GM21381 (cell line): ENCODE results near the gene UCHL5.

ENCODE experiments used
- ATAC-seq: cut with Tn5 transposase; IDR thresholded peaks from one replicate; pipeline ENCODE4 v1.9.1; 2021; ENCODE audit warnings: mild to moderate bottlenecking, moderate library complexity; ENCODE audit not compliant: unreplicated experiment

Gene UCHL5, protein sequence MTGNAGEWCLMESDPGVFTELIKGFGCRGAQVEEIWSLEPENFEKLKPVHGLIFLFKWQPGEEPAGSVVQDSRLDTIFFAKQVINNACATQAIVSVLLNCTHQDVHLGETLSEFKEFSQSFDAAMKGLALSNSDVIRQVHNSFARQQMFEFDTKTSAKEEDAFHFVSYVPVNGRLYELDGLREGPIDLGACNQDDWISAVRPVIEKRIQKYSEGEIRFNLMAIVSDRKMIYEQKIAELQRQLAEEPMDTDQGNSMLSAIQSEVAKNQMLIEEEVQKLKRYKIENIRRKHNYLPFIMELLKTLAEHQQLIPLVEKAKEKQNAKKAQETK

DNA sequence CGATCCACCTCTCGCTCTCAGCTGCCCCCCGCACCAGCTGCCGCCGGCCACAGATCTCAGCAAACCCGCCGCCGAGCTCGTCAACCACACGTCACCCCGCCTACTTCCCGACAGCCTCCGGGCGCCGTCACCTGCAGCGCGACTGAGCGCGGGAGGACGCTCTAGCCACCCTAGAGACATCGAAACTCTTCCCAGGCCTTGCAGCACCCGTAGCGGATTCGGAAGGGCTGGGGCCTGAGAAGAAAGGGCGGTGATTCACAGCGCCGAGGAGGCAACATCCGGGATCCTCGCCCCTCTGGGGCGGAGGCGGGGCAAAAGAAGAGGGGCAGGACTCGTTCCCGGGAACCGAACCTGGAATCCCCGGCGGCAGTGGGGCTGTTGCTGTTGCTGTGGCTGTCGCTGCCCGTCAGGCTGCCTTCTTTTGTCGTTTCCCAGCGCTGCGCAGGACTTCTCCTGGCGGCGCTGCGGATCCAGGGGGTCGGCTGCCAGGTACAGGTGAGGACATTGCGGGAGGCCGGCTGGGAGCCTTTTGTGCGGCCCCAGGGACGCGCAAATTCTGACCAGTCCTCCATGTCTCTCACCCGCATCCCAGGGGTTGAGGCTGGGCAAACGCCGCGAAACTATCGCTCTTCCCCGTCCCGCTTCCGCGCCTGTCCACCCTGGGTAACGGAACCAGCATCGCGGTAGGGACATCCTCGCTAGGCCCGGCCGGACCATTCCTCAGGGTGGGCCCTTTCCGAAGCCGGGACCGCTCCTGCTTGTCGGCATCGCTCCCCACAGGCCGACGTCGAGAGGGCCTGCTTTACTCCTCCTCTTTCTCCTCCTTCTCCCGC lies at the start of gene UCHL5, which contains the start of gene RO60:
UCHL5 (minus strand) TSS at position 79 of the 833 bp plus-strand sequence. CDS start 100 bp downstream, outside the sequence.
RO60 (plus strand) TSS at position 331 of the 833 bp plus-strand sequence. CDS start 9,443 bp downstream, outside the sequence.
- ATAC-seq = peak; percentile 93

DNA sequence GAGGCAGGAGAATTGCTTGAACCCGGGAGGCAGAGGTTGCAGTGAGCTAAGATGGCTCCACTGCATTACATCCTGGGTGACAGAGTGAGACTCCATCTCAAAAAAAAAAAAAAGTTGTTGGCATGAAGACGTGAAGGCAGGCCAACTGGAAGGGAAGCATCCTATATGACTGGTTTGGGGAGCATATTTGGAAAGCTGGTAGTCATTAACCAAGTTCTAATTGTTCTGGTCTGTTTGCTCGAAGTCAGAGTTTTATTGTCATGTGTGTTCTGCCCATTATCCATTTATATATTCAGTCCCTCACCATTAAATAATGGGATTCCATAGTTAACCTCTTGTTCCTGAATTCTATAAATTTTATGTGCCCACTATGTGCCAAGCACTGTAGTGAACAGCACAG lies 49.3 kb upstream of the UCHL5 start:
- ATAC-seq = no peak

DNA sequence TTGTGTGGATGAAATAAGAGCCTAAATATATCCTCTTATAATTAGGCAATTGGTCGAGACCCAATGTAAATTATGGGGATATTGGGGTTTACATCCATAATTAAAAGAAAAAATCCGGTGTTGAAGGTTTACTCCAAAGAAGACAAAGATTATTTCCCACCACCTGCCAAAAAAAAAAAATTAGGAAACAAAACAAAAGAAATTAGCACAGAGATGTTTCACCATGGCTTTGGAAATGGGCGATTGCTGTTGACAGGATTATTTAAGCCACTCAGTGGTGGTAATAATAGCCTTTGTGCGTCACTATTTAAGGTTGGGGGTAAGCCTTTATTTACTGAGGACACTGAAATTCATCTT lies 46.6 kb upstream of the UCHL5 start:
- ATAC-seq = no peak

GRCh38 chr1:193104907-193105820 lies 46.0 kb upstream of the UCHL5 start, which contains the start of gene GLRX2:
Gene GLRX2 (minus strand): TSS chr1:193105414. CDS start chr1:193105382, 32 bp downstream.
- ATAC-seq = peak; percentile 89

DNA sequence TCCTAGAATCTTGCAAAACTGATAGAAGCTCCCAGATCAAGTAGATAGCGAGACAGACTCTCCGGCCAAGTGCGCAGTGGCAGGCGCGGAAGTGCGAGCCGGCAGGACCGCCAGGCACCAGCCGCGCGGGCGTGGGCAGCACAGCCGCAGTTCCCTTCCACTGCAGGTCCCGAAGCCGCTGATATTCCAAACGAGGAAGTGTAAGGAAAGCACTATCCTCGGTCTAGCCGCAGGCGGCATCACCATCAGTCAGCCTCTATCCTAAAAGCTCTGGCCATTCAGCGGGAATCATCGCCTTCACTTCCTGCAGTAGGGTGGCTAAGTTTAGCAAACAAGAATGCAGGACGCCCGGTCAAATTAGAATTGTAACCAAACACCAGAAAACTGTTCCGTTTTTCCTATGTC lies 45.3 kb upstream of the UCHL5 start:
- ATAC-seq = peak; percentile 34

DNA sequence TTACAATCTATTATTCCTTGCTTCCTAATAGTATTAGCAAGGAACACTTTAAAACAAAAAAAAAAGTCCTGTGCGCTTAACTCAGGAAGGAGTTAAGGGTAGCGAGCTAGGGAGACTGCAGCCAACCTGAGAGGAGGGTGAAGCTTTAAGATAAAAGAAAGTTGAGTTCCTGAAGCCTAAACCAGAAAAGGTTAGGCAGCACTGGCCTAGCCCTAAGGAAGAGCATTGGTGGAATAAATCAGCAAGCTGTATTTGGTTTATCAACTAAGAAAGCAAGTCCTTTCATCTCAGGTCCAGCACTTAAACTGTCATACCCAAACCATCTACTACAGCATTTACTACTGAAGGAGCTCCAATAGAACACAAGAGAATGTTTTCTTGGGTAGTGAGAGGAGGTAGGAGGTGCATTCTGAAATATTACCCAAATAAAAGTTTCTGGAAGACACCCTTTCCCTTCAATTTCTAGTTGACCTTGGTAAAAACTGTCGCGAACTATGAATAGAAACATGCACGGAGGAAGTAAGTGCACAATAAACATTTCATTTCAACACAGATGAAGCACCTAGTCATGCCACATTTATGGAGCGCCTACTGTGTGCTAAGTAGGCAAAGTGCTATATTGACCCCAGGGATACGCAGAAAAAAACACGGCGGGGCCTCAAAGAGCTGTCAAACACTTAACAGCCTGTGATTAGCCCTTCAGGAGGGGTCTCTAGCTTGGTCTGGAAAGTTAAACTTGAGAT lies 44.8 kb upstream of the UCHL5 start:
- no peak for ATAC-seq

- no peak for ATAC-seq
These were observed 43.5 kb upstream of the UCHL5 start for GRCh38 chr1:193102662-193103061.

DNA sequence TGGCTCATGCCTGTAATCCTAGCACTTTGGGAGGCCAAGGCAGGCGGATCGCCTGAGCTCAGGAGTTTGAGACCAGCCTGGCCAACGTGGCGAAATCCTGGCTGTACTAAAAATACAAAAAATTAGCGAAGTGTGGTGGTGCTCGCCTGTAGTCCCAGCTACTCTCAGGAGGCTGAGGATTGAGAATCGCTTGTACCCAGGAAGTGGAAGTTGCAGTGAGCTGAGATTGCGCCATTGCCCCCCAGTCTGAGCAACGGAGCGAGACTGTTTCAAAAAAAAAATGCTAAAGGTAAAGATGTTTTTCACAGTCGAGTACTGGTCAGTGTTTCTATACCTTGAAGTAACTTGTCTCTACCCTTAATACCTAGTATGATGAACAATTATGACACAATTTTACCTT lies 35.0 kb upstream of the UCHL5 start:
- no peak for ATAC-seq

GRCh38 chr1:193090865-193091264 lies 31.7 kb upstream of the UCHL5 start:
- ATAC-seq = no peak

DNA sequence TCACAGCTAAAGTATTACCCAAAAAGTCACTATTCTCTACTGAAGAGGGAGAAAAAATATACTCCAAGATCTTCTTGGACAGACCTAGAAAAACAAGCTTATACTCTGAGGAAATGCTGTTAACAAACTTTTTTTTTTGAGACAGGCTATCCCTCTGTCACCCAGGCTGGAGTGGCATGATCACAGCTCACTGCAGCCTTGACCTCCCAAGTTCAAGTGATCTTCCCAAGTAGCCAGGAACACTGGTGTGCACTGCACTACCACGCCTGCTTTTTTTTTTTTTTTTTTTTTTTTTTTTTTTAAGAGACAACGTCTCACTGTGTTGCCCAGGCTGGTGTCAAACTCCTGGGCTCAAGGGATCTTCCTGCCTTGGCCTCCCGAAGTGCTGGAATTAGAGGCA lies 28.7 kb upstream of the UCHL5 start:
- no peak for ATAC-seq

DNA sequence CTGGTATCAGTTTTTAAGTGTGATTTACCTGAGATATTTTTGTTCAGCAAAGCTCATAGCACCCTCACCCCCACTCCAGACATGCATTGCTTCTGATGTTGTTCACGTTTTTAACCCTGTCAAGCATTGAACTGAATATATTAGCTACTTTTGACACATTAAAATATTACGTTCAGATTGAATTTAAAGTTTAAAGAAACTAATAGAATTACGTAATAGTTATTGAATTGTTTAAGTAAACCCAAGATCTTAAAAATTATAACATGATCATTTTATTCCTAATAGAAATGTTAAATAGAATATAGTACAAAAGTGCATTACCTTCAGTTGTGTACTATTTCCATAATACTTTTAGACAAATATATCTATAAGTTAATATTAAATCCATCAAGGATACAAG lies 27.2 kb upstream of the UCHL5 start:
- ATAC-seq = no peak

DNA sequence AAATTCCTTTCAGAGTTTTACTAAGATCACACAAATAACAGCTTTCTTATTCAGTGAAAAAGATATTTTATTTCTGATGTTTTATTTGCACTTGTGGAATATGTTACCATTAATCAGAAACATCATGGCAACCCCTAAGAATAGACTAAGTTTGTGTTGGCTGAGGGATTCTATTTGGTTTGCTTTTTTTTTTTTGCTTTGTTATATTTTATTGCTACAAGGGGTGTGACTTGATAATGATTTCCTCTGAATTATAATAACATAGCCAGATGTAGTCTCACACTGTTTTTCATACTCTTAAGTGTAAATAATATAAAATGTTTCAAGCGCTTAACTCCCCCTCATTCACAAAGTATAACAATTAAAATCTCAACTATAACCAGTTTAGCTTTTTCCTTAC lies 26.1 kb upstream of the UCHL5 start:
- no peak for ATAC-seq

GRCh38 chr1:193083365-193084088 lies 24.4 kb upstream of the UCHL5 start:
- peak; percentile 97 for ATAC-seq

DNA sequence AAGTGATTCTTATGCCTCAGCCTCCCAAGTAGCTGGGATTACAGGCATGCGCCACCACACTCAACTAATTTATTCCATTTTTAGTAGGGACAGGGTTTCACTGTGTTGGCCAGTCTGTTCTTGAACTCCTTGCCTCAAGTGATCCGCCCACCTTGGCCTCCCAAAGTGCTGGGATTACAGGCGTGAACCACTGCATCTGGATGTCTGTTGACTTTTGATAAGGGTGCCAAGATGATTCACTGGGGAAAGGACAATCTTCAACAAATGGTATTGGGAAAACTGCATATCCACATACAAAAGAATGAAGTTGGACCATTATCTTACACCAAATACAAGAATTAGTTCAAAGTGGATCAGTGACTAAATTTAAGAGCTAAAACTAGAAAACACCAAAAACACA lies 20.0 kb upstream of the UCHL5 start:
- no peak for ATAC-seq

DNA sequence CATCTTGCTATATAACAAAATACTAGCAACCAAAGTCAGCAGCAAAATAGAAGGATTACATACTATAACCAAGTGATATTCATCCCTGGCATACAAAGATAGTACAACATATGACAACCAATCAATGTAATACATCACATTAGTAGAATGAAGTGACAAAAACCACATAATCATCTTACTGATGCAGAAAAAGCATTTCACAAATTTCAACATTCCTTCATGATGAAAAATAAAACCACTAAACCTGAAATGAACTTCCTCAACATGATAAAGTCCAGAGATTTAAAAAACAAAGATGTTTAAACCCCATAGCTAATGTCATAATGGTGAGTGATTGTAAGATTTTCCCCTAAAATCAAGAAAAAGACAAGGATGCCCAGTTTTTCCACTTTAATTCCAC lies 18.8 kb upstream of the UCHL5 start:
- ATAC-seq = no peak

- peak; percentile 65 for ATAC-seq
These were observed 11.8 kb upstream of the UCHL5 start for GRCh38 chr1:193070942-193071341.

- ATAC-seq = peak; percentile 42
These were observed 11.2 kb upstream of the UCHL5 start for GRCh38 chr1:193070386-193070753.

DNA sequence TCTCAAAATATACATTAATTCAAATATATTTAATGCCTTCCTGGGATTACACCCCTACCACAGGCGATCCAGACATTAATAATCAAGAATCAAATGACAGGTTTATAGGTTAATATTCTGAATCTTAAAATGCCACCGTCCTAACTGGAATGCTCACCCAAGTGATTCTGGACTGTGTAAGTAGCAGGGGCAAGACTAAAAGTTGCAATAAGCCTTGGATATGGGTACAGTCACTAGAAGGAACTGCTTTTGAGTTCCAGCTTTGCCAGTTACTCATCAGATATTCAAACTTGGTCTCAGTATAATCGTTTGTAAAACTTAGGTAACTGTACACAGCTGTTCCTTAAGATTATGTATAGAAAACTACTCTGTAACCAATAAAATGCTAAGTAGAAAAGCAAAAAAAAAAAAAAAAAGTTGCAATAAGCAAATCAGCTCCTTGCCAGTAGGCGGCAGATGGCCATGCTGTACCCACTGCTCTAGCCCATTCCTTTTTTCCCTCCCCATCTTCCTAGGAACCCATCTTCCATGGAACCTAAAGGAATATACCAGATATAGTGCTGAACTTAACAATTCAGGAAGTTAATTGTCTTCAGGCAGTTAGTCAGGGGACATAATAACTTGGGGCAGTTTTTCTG lies 10.7 kb upstream of the UCHL5 start:
- no peak for ATAC-seq

DNA sequence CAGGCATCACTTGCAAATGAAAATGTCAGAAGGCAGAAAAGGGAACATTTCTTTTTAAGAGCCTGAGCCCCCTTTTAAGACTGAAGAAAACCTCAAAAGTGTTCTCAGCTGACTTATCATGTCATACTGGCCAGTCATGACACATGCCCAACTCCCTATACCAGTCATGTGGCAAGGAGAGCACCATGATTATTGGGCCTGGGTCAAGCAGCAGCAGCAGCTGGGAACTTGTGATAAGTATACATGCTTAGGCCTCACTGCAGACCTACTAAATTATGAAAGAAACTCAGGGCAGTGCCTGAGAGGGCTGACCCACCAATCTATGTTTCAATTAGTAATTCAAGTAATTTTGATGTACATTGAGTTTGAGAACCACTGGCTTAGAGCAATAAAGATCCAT lies 8.9 kb upstream of the UCHL5 start:
- no peak for ATAC-seq
